ENCODE data around the gene ORC6. TPM values are rescaled to one million over a fixed set of nuclear protein-coding genes. Genes with fewer than 3 reads are reported as not detected.

Gene ORC6, protein sequence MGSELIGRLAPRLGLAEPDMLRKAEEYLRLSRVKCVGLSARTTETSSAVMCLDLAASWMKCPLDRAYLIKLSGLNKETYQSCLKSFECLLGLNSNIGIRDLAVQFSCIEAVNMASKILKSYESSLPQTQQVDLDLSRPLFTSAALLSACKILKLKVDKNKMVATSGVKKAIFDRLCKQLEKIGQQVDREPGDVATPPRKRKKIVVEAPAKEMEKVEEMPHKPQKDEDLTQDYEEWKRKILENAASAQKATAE
- 95.3 and 122 TPM in 2 replicates for total RNA-seq (ENCODE audit: low replicate concordance)

DNA sequence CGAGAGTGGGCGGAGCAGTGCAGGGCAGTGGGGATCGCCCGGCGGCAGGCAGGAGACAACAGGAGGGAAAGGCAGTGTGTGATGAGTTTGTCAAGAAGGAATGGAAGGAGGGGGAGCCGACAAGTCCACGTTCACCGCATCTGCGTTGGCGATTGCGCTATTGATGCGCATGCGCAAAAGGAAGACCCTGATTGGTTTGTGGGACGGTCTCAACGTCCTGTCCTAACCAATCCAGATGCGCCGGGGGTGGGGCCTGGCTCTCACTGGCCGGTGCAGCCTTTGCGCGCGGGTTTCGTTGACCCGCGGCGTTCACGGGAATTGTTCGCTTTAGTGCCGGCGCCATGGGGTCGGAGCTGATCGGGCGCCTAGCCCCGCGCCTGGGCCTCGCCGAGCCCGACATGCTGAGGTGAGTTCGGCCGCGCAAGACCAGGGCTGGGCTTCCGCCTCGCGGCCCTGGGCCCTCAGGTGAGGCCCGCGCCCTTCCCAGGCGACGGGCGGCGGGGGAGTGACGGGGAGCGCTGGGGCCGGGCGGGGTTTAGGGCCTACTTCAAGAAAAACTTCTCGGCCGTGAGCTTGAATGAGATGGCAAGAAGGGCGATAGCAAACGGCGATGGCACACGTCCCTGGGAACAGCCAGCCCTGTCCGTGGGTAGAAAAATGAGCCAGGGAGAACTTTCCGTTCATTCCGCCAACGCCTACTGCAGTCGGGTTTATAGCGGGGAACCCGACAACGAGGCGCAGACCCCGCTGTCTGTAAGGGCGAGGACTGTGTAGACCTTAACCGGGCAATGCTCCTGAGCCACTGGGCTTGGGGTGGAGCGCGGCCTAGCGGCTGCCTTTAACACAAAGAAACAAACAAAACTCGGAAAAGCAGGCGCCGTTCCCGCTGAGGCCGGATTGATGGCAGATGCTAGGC, at the start of gene ORC6:
TSS of gene ORC6 (plus strand) at position 295 of the 916 bp plus-strand sequence. CDS start at position 342, 47 bp downstream.
- Histone ChIP-seq H3K9ac (peak within 1 kb of the TSS; percentile 88), H3K79me2 (ENCODE audit: low read depth) (peaks cover 83% of the 10 kb centered on the region), H3K27me3 (no peaks in the 10 kb centered on the region), H3K4me2 (peak within 1 kb of the TSS; percentile 92), H3K9me3 (ENCODE audit: low read depth) (no peaks in the 10 kb centered on the region), H3K27ac (peak within 1 kb of the TSS; percentile 82), H2AFZ (replicated peaks) (peak within 1 kb of the TSS; percentile 85), H3F3A (ENCODE audit: low read depth) (peaks cover 35% of the 10 kb centered on the region), H3K4me1 (peaks cover 31% of the 10 kb centered on the region), H3K36me3 (peaks cover 11% of the 10 kb centered on the region), H4K20me1 (ENCODE audit: low read depth) (peaks cover 73% of the 10 kb centered on the region), H3K4me3 (peak within 1 kb of the TSS; percentile 73)
- Mint-ChIP-seq H3K27ac (peak within 1 kb of the TSS; percentile 94), H3K4me3 (no peak within 1 kb of the TSS), H3K4me1 (peaks cover 46% of the 10 kb centered on the region), H3K9me3 (no peaks in the 10 kb centered on the region), H3K27me3 (ENCODE audit: insufficient read depth, low read depth) (peaks cover 2% of the 10 kb centered on the region), H3K36me3 (peaks cover 17% of the 10 kb centered on the region)
- TF ChIP-seq EZH2phosphoT487 (IDR thresholded peaks at IDR 0.05) (no peak), EZH2 (IDR thresholded peaks at IDR 0.05) (no peak)
- TF ChIP-seq, protein P1, sequence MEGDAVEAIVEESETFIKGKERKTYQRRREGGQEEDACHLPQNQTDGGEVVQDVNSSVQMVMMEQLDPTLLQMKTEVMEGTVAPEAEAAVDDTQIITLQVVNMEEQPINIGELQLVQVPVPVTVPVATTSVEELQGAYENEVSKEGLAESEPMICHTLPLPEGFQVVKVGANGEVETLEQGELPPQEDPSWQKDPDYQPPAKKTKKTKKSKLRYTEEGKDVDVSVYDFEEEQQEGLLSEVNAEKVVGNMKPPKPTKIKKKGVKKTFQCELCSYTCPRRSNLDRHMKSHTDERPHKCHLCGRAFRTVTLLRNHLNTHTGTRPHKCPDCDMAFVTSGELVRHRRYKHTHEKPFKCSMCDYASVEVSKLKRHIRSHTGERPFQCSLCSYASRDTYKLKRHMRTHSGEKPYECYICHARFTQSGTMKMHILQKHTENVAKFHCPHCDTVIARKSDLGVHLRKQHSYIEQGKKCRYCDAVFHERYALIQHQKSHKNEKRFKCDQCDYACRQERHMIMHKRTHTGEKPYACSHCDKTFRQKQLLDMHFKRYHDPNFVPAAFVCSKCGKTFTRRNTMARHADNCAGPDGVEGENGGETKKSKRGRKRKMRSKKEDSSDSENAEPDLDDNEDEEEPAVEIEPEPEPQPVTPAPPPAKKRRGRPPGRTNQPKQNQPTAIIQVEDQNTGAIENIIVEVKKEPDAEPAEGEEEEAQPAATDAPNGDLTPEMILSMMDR (IDR thresholded peaks at IDR 0.05): peak; percentile 60
- DNase-seq (ENCODE audit: low spot score): peak; percentile 98

DNA sequence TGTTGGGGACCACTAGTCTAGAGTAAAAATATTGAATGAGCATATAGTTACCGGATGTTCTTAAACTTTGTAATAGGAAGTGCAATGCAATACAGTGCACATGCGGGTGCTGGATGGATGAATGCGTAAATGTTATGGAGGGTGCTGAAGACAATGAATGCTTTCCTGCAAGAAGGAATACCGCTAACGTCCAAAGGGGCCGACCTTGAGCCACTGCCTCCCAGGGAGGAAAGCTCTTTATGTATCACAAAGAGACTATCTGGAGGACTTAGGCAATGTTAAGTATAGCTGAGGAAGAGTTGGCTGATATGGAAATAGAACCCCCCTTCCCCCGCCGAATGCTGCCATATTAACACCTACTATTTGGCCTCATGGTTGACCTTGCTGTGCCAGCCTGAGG, 40.8 kb upstream of the ORC6 start:
- Histone ChIP-seq H3K4me3 (no peak overlapping the region), H3K4me2 (no peak overlapping the region), H3K36me3 (no peaks in the 10 kb centered on the region), H3K27me3 (no peaks in the 10 kb centered on the region), H4K20me1 (ENCODE audit: low read depth) (no peaks in the 10 kb centered on the region), H3K9ac (no peak overlapping the region), H3F3A (ENCODE audit: low read depth) (no peaks in the 10 kb centered on the region), H3K79me2 (ENCODE audit: low read depth) (no peaks in the 10 kb centered on the region), H3K4me1 (no peaks in the 10 kb centered on the region), H3K27ac (no peak overlapping the region), H2AFZ (replicated peaks) (no peak overlapping the region), H3K9me3 (ENCODE audit: low read depth) (no peaks in the 10 kb centered on the region)
- TF ChIP-seq, protein P1 (IDR thresholded peaks at IDR 0.05): peak; percentile 11
- TF ChIP-seq EZH2phosphoT487 (IDR thresholded peaks at IDR 0.05): no peak
- TF ChIP-seq EZH2 (IDR thresholded peaks at IDR 0.05): no peak
- no peak overlapping the region for H3K4me3 Mint-ChIP-seq
- H3K27ac Mint-ChIP-seq: no peak overlapping the region
- H3K9me3 Mint-ChIP-seq: peaks cover 14% of the 10 kb centered on the region
- H3K4me1 Mint-ChIP-seq: peaks cover 2% of the 10 kb centered on the region
- no peaks in the 10 kb centered on the region for H3K36me3 Mint-ChIP-seq
- DNase-seq (ENCODE audit: low spot score): no peak
- H3K27me3 Mint-ChIP-seq (ENCODE audit: insufficient read depth, low read depth): peaks cover 4% of the 10 kb centered on the region

DNA sequence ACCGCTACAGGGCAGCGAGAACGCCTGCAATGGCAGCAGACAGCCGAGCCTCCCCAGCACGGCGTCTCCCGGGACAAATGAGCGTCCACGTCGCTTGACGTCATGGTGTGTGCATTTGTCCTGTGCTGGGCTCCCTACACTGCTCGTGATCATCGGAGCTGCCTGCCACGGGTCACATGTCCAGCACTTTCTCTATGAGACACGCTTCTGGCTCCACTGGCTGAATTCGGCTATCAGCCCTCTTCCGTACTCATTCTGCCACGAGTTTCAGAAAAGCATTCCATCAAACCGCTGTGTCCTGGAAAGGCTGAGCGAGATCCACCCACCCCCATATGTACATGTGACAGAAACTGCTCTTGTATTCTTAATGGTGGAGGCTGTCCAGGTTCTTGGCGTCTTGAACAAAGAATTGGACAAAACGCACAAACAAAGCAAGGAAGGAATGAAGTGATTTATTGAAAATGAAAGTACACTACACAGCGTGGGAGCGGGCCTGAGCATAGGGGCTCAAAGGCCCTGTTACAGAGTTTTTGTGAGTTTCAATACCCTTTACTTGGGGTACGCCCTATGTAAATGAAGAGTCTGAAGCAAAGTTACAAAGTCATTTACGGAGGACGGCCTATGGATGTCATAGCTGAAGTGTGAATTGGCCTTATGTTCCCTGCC, 39.7 kb upstream of the ORC6 start:
- no peaks in the 10 kb centered on the region for H3K36me3 Mint-ChIP-seq
- H3K4me3 ChIP-seq: no peak overlapping the region
- no peaks in the 10 kb centered on the region for H3K4me1 ChIP-seq
- DNase-seq (ENCODE audit: low spot score): no peak
- TF ChIP-seq EZH2phosphoT487 (IDR thresholded peaks at IDR 0.05) (no peak), EZH2 (IDR thresholded peaks at IDR 0.05) (no peak)
- TF ChIP-seq, protein P1 (IDR thresholded peaks at IDR 0.05): no peak
- no peaks in the 10 kb centered on the region for H4K20me1 ChIP-seq (ENCODE audit: low read depth)
- H3K4me1 Mint-ChIP-seq: peaks cover 2% of the 10 kb centered on the region
- H3K4me3 Mint-ChIP-seq: no peak overlapping the region
- H3K27me3 ChIP-seq: no peaks in the 10 kb centered on the region
- H2AFZ ChIP-seq (replicated peaks): no peak overlapping the region
- H3K36me3 ChIP-seq: no peaks in the 10 kb centered on the region
- H3K9me3 ChIP-seq (ENCODE audit: low read depth): no peaks in the 10 kb centered on the region
- no peaks in the 10 kb centered on the region for H3F3A ChIP-seq (ENCODE audit: low read depth)
- no peak overlapping the region for H3K27ac Mint-ChIP-seq
- no peaks in the 10 kb centered on the region for H3K79me2 ChIP-seq (ENCODE audit: low read depth)
- H3K27me3 Mint-ChIP-seq (ENCODE audit: insufficient read depth, low read depth): peaks cover 4% of the 10 kb centered on the region
- H3K9me3 Mint-ChIP-seq: peaks cover 4% of the 10 kb centered on the region
- no peak overlapping the region for H3K27ac ChIP-seq
- H3K4me2 ChIP-seq: no peak overlapping the region
- H3K9ac ChIP-seq: no peak overlapping the region

Data from neural progenitor cell (in vitro differentiated cells).